MM.1S (cell line): ENCODE measurements around the gene LMCD1.

Experiments used
- DNase-seq: peaks from one replicate; pipeline ENCODE4 v3.0.0-alpha.2; 2015
- H2AFZ ChIP-seq: fragments of 300-600 bp; sonication (generic); 2 replicates; pipeline ENCODE4 v1.6.0; 2016; ENCODE audit warnings: antibody characterized with exemption, low read length
- H3F3A ChIP-seq: fragments of 300-600 bp; sonication (generic); 2 replicates; pipeline ENCODE4 v1.6.1; 2016; ENCODE audit warnings: mild to moderate bottlenecking, antibody characterized with exemption, low read length, moderate library complexity, mixed read lengths; ENCODE audit not compliant: insufficient read depth
- H3K27ac ChIP-seq: fragments of 300-600 bp; sonication (generic); 2 replicates; pipeline ENCODE4 v1.5.1; 2016; ENCODE audit warnings: mild to moderate bottlenecking, low read length
- H3K27me3 ChIP-seq: fragments of 300-600 bp; sonication (generic); replicated peaks from 2 replicates; pipeline ENCODE4 v1.6.0; 2016; ENCODE audit warnings: low read length; ENCODE audit not compliant: insufficient read depth
- H3K36me3 ChIP-seq: fragments of 300-600 bp; sonication (generic); replicated peaks from 2 replicates; pipeline ENCODE4 v1.6.1; 2016; ENCODE audit warnings: mild to moderate bottlenecking, low read length, mixed read lengths; ENCODE audit not compliant: insufficient read depth
- H3K4me1 ChIP-seq: fragments of 300-600 bp; sonication (generic); 2 replicates; pipeline ENCODE4 v1.6.1; 2016; ENCODE audit warnings: low read length, mixed read lengths
- H3K4me2 ChIP-seq: fragments of 300-600 bp; sonication (generic); 2 replicates; pipeline ENCODE4 v1.6.0; 2016; ENCODE audit warnings: low read depth, low read length
- H3K4me3 ChIP-seq: fragments of 300-600 bp; sonication (generic); 2 replicates; pipeline ENCODE4 v1.5.1; 2016; ENCODE audit warnings: low read length, mixed read lengths
- H3K79me2 ChIP-seq: fragments of 300-600 bp; sonication (generic); 2 replicates; pipeline ENCODE4 v1.6.1; 2016; ENCODE audit warnings: mixed run types, low read length, mixed read lengths
- H3K9ac ChIP-seq: fragments of 300-600 bp; sonication (generic); 2 replicates; pipeline ENCODE4 v1.6.1; 2016; ENCODE audit warnings: low read length, mixed read lengths
- H3K9me2 ChIP-seq: fragments of 300-600 bp; sonication (generic); replicated peaks from 2 replicates; pipeline ENCODE4 v1.6.1; 2016; ENCODE audit warnings: mild to moderate bottlenecking, low read length, mixed read lengths; ENCODE audit not compliant: insufficient read depth
- H3K9me3 ChIP-seq: fragments of 300-600 bp; sonication (generic); replicated peaks from 2 replicates; pipeline ENCODE4 v1.6.1; 2016; ENCODE audit warnings: mild to moderate bottlenecking, low read length, mixed read lengths; ENCODE audit not compliant: insufficient read depth
- H4K20me1 ChIP-seq: fragments of 300-600 bp; sonication (generic); 2 replicates; pipeline ENCODE4 v1.6.1; 2016; ENCODE audit warnings: mild to moderate bottlenecking, low read length, moderate library complexity, mixed read lengths; ENCODE audit not compliant: insufficient read depth
- CTCF ChIP-seq: fragments of 300-600 bp; sonication (generic); IDR thresholded peaks from 2 replicates; pipeline ENCODE4 v1.5.1; 2016; ENCODE audit warnings: antibody characterized with exemption, low read length, mixed read lengths
- EZH2 ChIP-seq: fragments of 300-600 bp; sonication (generic); optimal IDR thresholded peaks from 2 replicates; pipeline ENCODE3; 2017; ENCODE audit warnings: low read depth, mild to moderate bottlenecking, antibody characterized with exemption, low read length, mixed read lengths
- EZH2phosphoT487 ChIP-seq: fragments of 300-600 bp; sonication (generic); IDR thresholded peaks from 2 replicates; pipeline ENCODE4 v1.6.1; 2018; ENCODE audit warnings: antibody characterized with exemption, low read length

Gene LMCD1

GRCh38 chr3:8584661-8585060, 83.0 kb downstream of the LMCD1 start:
- H3K4me2 ChIP-seq, result no peak overlapping the region

GRCh38 chr3:8589880-8590556, 88.4 kb downstream of the LMCD1 start:
- Histone ChIP-seq H4K20me1 (no peaks in the 10 kb centered on the region), H2AFZ (no peak overlapping the region), H3K79me2 (no peaks in the 10 kb centered on the region), H3K27me3 (no peaks in the 10 kb centered on the region), H3K9ac (no peak overlapping the region), H3K9me3 (no peaks in the 10 kb centered on the region), H3K4me1 (no peaks in the 10 kb centered on the region), H3K4me3 (no peak overlapping the region), H3K27ac (no peak overlapping the region), H3F3A (no peaks in the 10 kb centered on the region), H3K36me3 (no peaks in the 10 kb centered on the region), H3K4me2 (no peak overlapping the region), H3K9me2 (no peaks in the 10 kb centered on the region)
- no peak for DNase-seq
- TF ChIP-seq EZH2 (no peak), EZH2phosphoT487 (no peak), CTCF (no peak)

More at GRCh38 chr3:8584661-8585060, 83.0 kb downstream of the LMCD1 start:
- Histone ChIP-seq H3K36me3 (no peaks in the 10 kb centered on the region), H3K9me2 (no peaks in the 10 kb centered on the region), H3K27ac (no peak overlapping the region), H3K4me1 (no peaks in the 10 kb centered on the region), H4K20me1 (no peaks in the 10 kb centered on the region), H3K4me3 (no peak overlapping the region), H3K27me3 (no peaks in the 10 kb centered on the region), H3K9me3 (no peaks in the 10 kb centered on the region), H3K9ac (no peak overlapping the region), H3K79me2 (no peaks in the 10 kb centered on the region), H2AFZ (no peak overlapping the region), H3F3A (no peaks in the 10 kb centered on the region)
- DNase-seq, result no peak
- TF ChIP-seq EZH2phosphoT487 (no peak), CTCF (no peak), EZH2 (no peak)

- TF ChIP-seq CTCF (no peak), EZH2phosphoT487 (no peak), EZH2 (no peak)
- no peak overlapping the region for H2AFZ ChIP-seq
- H3K9me3 ChIP-seq, result no peaks in the 10 kb centered on the region
- no peaks in the 10 kb centered on the region for H4K20me1 ChIP-seq
- H3K4me3 ChIP-seq, result no peak overlapping the region
- no peaks in the 10 kb centered on the region for H3K4me1 ChIP-seq
- no peaks in the 10 kb centered on the region for H3F3A ChIP-seq
- no peaks in the 10 kb centered on the region for H3K9me2 ChIP-seq
- H3K36me3 ChIP-seq, result no peaks in the 10 kb centered on the region
- no peaks in the 10 kb centered on the region for H3K79me2 ChIP-seq
- no peak overlapping the region for H3K27ac ChIP-seq
- DNase-seq, result no peak
- H3K27me3 ChIP-seq, result no peaks in the 10 kb centered on the region
- no peak overlapping the region for H3K4me2 ChIP-seq
- no peak overlapping the region for H3K9ac ChIP-seq
Observed at GRCh38 chr3:8593021-8593827, 91.6 kb downstream of the LMCD1 start.
